Measurements from ENCODE around the gene ZNF638.
A peak's percentile ranks its signal among the peaks of the same experiment; 100 is the strongest.

The ZNF638 gene

GRCh38 chr2:71454221-71455010 is 122.8 kb downstream of the ZNF638 start:
- WGBS (ENCODE audit: insufficient coverage, insufficient read length) = no CpG with 5 or more reads among the region's 17 CpGs
- no peaks in the 10 kb centered on the region for H3K36me3 ChIP-seq (ENCODE audit: control insufficient read depth, insufficient read depth, low read length)
- H3K27me3 ChIP-seq (ENCODE audit: control insufficient read depth, insufficient read depth, low read length) = peaks cover 4% of the 10 kb centered on the region; the same call in 1 of the 2 replicates
- DNase-seq (ENCODE audit: low read depth, low spot score) = no peak
- no peaks in the 10 kb centered on the region for H3K9me3 ChIP-seq (ENCODE audit: control insufficient read depth, insufficient read depth, low read length)
- H3K4me3 ChIP-seq (ENCODE audit: low read length) = peak overlapping the region; percentile 45; the same call in 1 of the 2 replicates
- H3K27ac ChIP-seq (ENCODE audit: low read length) = no peak overlapping the region
- peaks cover 11% of the 10 kb centered on the region for H3K4me1 ChIP-seq (ENCODE audit: control insufficient read depth, insufficient read depth, low read length)

GRCh38 chr2:71455011-71455740 is 123.6 kb downstream of the ZNF638 start:
- no peaks in the 10 kb centered on the region for H3K9me3 ChIP-seq (ENCODE audit: control insufficient read depth, insufficient read depth, low read length)
- DNase-seq (ENCODE audit: low read depth, low spot score) = no peak
- no peak overlapping the region for H3K4me3 ChIP-seq (ENCODE audit: low read length)
- no CpG with 5 or more reads among the region's 8 CpGs for WGBS (ENCODE audit: insufficient coverage, insufficient read length)
- no peak overlapping the region for H3K27ac ChIP-seq (ENCODE audit: low read length)
- peaks cover 4% of the 10 kb centered on the region; the same call in 1 of the 2 replicates for H3K27me3 ChIP-seq (ENCODE audit: control insufficient read depth, insufficient read depth, low read length)
- no peaks in the 10 kb centered on the region for H3K36me3 ChIP-seq (ENCODE audit: control insufficient read depth, insufficient read depth, low read length)
- peaks cover 11% of the 10 kb centered on the region for H3K4me1 ChIP-seq (ENCODE audit: control insufficient read depth, insufficient read depth, low read length)

- Histone ChIP-seq H3K9me3 (ENCODE audit: control insufficient read depth, insufficient read depth, low read length) (no peaks in the 10 kb centered on the region), H3K27ac (ENCODE audit: low read length) (no peak overlapping the region), H3K4me1 (ENCODE audit: control insufficient read depth, insufficient read depth, low read length) (peaks cover 12% of the 10 kb centered on the region), H3K4me3 (ENCODE audit: low read length) (no peak overlapping the region), H3K36me3 (ENCODE audit: control insufficient read depth, insufficient read depth, low read length) (no peaks in the 10 kb centered on the region), H3K27me3 (ENCODE audit: control insufficient read depth, insufficient read depth, low read length) (peaks cover 4% of the 10 kb centered on the region; the same call in 1 of the 2 replicates)
- WGBS (ENCODE audit: insufficient coverage, insufficient read length) = no CpG with 5 or more reads among the region's 6 CpGs
- DNase-seq (ENCODE audit: low read depth, low spot score) = no peak
Observed at GRCh38 chr2:71455741-71456569, 124.4 kb downstream of the ZNF638 start.

GRCh38 chr2:71456617-71457016 is 125.0 kb downstream of the ZNF638 start:
- Histone ChIP-seq H3K4me3 (ENCODE audit: low read length) (no peak overlapping the region), H3K36me3 (ENCODE audit: control insufficient read depth, insufficient read depth, low read length) (no peaks in the 10 kb centered on the region), H3K9me3 (ENCODE audit: control insufficient read depth, insufficient read depth, low read length) (no peaks in the 10 kb centered on the region), H3K4me1 (ENCODE audit: control insufficient read depth, insufficient read depth, low read length) (peaks cover 14% of the 10 kb centered on the region), H3K27me3 (ENCODE audit: control insufficient read depth, insufficient read depth, low read length) (peaks cover 8% of the 10 kb centered on the region; the same call in 1 of the 2 replicates), H3K27ac (ENCODE audit: low read length) (no peak overlapping the region)
- no CpG with 5 or more reads among the region's 1 CpG for WGBS (ENCODE audit: insufficient coverage, insufficient read length)
- no peak for DNase-seq (ENCODE audit: low read depth, low spot score)

GRCh38 chr2:71457123-71457915 is 125.7 kb downstream of the ZNF638 start:
- WGBS (ENCODE audit: insufficient coverage, insufficient read length) = no CpG with 5 or more reads among the region's 9 CpGs
- H3K4me3 ChIP-seq (ENCODE audit: low read length) = no peak overlapping the region
- H3K4me1 ChIP-seq (ENCODE audit: control insufficient read depth, insufficient read depth, low read length) = peaks cover 14% of the 10 kb centered on the region
- DNase-seq (ENCODE audit: low read depth, low spot score) = no peak
- H3K36me3 ChIP-seq (ENCODE audit: control insufficient read depth, insufficient read depth, low read length) = no peaks in the 10 kb centered on the region
- H3K27ac ChIP-seq (ENCODE audit: low read length) = no peak overlapping the region
- peaks cover 9% of the 10 kb centered on the region; the same call in 1 of the 2 replicates for H3K27me3 ChIP-seq (ENCODE audit: control insufficient read depth, insufficient read depth, low read length)
- no peaks in the 10 kb centered on the region for H3K9me3 ChIP-seq (ENCODE audit: control insufficient read depth, insufficient read depth, low read length)

GRCh38 chr2:71457923-71458322 is 126.3 kb downstream of the ZNF638 start:
- Histone ChIP-seq H3K4me3 (ENCODE audit: low read length) (no peak overlapping the region), H3K36me3 (ENCODE audit: control insufficient read depth, insufficient read depth, low read length) (no peaks in the 10 kb centered on the region), H3K27me3 (ENCODE audit: control insufficient read depth, insufficient read depth, low read length) (peaks cover 10% of the 10 kb centered on the region; the same call in 1 of the 2 replicates), H3K27ac (ENCODE audit: low read length) (no peak overlapping the region), H3K4me1 (ENCODE audit: control insufficient read depth, insufficient read depth, low read length) (peaks cover 14% of the 10 kb centered on the region), H3K9me3 (ENCODE audit: control insufficient read depth, insufficient read depth, low read length) (no peaks in the 10 kb centered on the region)
- no CpG with 5 or more reads among the region's 4 CpGs for WGBS (ENCODE audit: insufficient coverage, insufficient read length)
- DNase-seq (ENCODE audit: low read depth, low spot score) = no peak

DNA sequence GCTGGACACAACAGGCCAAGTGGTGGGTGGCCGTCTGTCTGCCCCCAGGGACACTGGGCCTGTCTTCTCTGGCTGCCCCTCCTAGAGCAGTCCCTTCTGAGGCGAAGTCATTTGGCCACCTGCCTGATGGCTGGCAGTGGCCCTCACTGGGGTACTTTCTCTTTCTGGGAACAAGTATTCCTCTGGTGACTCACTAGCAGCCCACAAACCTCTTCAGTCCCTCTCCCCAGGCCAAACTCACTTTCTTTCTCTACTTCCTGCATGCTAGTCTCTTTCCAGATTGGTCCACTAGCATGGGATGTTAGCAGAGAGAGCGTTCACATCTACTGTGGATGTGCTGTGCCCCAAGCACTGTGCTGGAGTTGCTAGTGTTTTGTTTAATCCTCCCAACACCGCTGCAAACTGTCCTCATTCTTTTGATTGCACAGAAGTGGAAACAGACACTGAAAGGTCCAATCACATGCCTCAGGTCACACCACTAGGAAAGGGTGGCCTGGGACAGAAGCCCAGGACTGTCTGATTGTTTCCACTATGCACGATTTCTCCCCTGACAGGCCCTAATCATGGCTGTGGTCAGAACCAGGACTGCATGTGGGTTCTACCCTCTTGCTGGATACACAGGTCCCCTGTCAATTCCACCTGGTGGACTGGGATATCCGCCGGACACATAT is 127.0 kb downstream of the ZNF638 start:
- Histone ChIP-seq H3K4me1 (ENCODE audit: control insufficient read depth, insufficient read depth, low read length) (peaks cover 14% of the 10 kb centered on the region), H3K9me3 (ENCODE audit: control insufficient read depth, insufficient read depth, low read length) (no peaks in the 10 kb centered on the region), H3K4me3 (ENCODE audit: low read length) (no peak overlapping the region), H3K36me3 (ENCODE audit: control insufficient read depth, insufficient read depth, low read length) (no peaks in the 10 kb centered on the region), H3K27me3 (ENCODE audit: control insufficient read depth, insufficient read depth, low read length) (peaks cover 12% of the 10 kb centered on the region; the same call in 1 of the 2 replicates), H3K27ac (ENCODE audit: low read length) (no peak overlapping the region)
- DNase-seq (ENCODE audit: low read depth, low spot score) = no peak
- WGBS (ENCODE audit: insufficient coverage, insufficient read length) = no CpG with 5 or more reads among the region's 7 CpGs

DNA sequence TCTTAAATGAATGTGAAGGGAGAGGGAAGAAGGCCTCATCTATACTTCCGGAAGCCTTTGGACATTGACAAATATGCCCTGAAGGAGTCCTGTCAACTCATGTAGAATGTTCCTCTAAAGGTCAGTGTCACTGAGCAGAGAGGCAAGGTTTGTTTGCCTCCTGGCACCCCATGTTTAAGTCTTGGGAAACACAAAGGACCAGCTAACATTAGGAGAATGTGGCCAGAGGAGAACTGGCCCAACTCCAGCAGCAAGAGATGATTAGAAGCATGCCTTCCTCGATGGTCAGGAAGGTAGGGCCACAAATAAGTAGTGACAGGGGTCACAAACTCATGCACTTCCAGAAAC is 127.5 kb downstream of the ZNF638 start:
- peaks cover 14% of the 10 kb centered on the region; the same call in 1 of the 2 replicates for H3K27me3 ChIP-seq (ENCODE audit: control insufficient read depth, insufficient read depth, low read length)
- H3K4me1 ChIP-seq (ENCODE audit: control insufficient read depth, insufficient read depth, low read length) = peaks cover 14% of the 10 kb centered on the region
- no CpG with 5 or more reads among the region's 2 CpGs for WGBS (ENCODE audit: insufficient coverage, insufficient read length)
- no peak for DNase-seq (ENCODE audit: low read depth, low spot score)
- H3K4me3 ChIP-seq (ENCODE audit: low read length) = no peak overlapping the region
- no peak overlapping the region for H3K27ac ChIP-seq (ENCODE audit: low read length)
- H3K36me3 ChIP-seq (ENCODE audit: control insufficient read depth, insufficient read depth, low read length) = no peaks in the 10 kb centered on the region
- H3K9me3 ChIP-seq (ENCODE audit: control insufficient read depth, insufficient read depth, low read length) = no peaks in the 10 kb centered on the region

GRCh38 chr2:71460056-71460455 is 128.5 kb downstream of the ZNF638 start:
- no peak overlapping the region for H3K27ac ChIP-seq (ENCODE audit: low read length)

More at GRCh38 chr2:71460056-71460455, 128.5 kb downstream of the ZNF638 start:
- Histone ChIP-seq H3K9me3 (ENCODE audit: control insufficient read depth, insufficient read depth, low read length) (no peaks in the 10 kb centered on the region), H3K4me3 (ENCODE audit: low read length) (no peak overlapping the region), H3K27me3 (ENCODE audit: control insufficient read depth, insufficient read depth, low read length) (peaks cover 21% of the 10 kb centered on the region; the same call in 1 of the 2 replicates), H3K36me3 (ENCODE audit: control insufficient read depth, insufficient read depth, low read length) (no peaks in the 10 kb centered on the region), H3K4me1 (ENCODE audit: control insufficient read depth, insufficient read depth, low read length) (peaks cover 10% of the 10 kb centered on the region)
- WGBS (ENCODE audit: insufficient coverage, insufficient read length) = no CpG with 5 or more reads among the region's 6 CpGs
- DNase-seq (ENCODE audit: low read depth, low spot score) = no peak
